ENCODE data around the gene CCNT1.
"Not testable (repeated sequence)": the region's sequence is repeated elsewhere in the genome, so short reads cannot be mapped to it uniquely, and the experiment has no call there.

CCNT1 gene

GRCh38 chr12:48690990-48691389, 25.5 kb downstream of the CCNT1 start:
- no peak for FAIRE-seq

- no peak for FAIRE-seq
Observed at GRCh38 chr12:48690436-48690835, 26.1 kb downstream of the CCNT1 start.

- no peak for FAIRE-seq
Observed at GRCh38 chr12:48688836-48689235, 27.7 kb downstream of the CCNT1 start.

GRCh38 chr12:48687592-48687991, 28.9 kb downstream of the CCNT1 start:
- no peak for FAIRE-seq

- no peak for FAIRE-seq
Observed at GRCh38 chr12:48686615-48687334, 29.7 kb downstream of the CCNT1 start.

GRCh38 chr12:48686037-48686595, 30.4 kb downstream of the CCNT1 start:
- FAIRE-seq = no peak

GRCh38 chr12:48683534-48683933, 33.0 kb downstream of the CCNT1 start:
- no peak for FAIRE-seq

GRCh38 chr12:48682927-48683326, 33.6 kb downstream of the CCNT1 start:
- FAIRE-seq = no peak

- not testable (repeated sequence) for FAIRE-seq
Observed at GRCh38 chr12:48682533-48682905, 34.0 kb downstream of the CCNT1 start.

- peak; percentile 98 for FAIRE-seq
Observed at GRCh38 chr12:48681710-48682532, 34.6 kb downstream of the CCNT1 start, which contains the start of gene KANSL2. Gene KANSL2, minus strand, starts transcription at chr12:48682238. Its CDS starts 606 bp downstream, at chr12:48681632.

- no peak for FAIRE-seq
Observed at GRCh38 chr12:48681399-48681709, 35.2 kb downstream of the CCNT1 start.

GRCh38 chr12:48680861-48681260, 35.6 kb downstream of the CCNT1 start:
- FAIRE-seq = no peak

GRCh38 chr12:48678551-48679185, 37.8 kb downstream of the CCNT1 start:
- FAIRE-seq = no peak

GRCh38 chr12:48671231-48671856, 45.2 kb downstream of the CCNT1 start:
- FAIRE-seq = no peak

- FAIRE-seq = no peak
Observed at GRCh38 chr12:48668996-48669395, 47.5 kb downstream of the CCNT1 start.

GRCh38 chr12:48659863-48660262, 56.6 kb downstream of the CCNT1 start:
- FAIRE-seq = no peak

- FAIRE-seq = no peak
Observed at GRCh38 chr12:48651681-48652080, 64.8 kb downstream of the CCNT1 start.

GRCh38 chr12:48645354-48645753, 71.2 kb downstream of the CCNT1 start:
- FAIRE-seq = not testable (repeated sequence)

- no peak for FAIRE-seq
Observed at GRCh38 chr12:48643011-48643410, 73.5 kb downstream of the CCNT1 start.

GRCh38 chr12:48641752-48642555, 74.6 kb downstream of the CCNT1 start:
- FAIRE-seq = not testable (repeated sequence)

- FAIRE-seq = no peak
Observed at GRCh38 chr12:48640854-48641253, 75.7 kb downstream of the CCNT1 start.

- no peak for FAIRE-seq
Observed at GRCh38 chr12:48640428-48640827, 76.1 kb downstream of the CCNT1 start.
